NCI-H2029 (cell line): ENCODE data around the gene FNDC3B.
A peak's percentile ranks its signal among the peaks of the same experiment; 100 is the strongest.

Experiments used
- DNase-seq: peaks from one replicate; lab custom pipeline; 2025; lab: John Stamatoyannopoulos, UW

Gene FNDC3B

DNA sequence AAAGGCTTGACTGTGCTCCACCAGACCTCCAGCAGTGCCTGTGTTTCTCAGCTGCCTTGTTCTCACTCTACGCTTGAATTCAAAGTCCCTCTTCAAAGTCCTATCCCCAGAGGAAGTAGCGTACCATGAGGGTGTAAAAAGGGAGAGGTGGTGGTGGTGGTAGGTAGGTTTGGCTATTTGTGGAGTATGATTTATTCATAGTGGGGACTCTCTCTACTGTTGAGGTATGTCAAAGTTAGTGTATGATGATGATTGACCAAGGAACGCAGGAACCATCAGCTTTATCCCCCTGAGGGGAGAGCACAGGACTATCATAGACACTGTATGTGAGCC lies 271.0 kb downstream of the FNDC3B start:
- no peak for DNase-seq

DNA sequence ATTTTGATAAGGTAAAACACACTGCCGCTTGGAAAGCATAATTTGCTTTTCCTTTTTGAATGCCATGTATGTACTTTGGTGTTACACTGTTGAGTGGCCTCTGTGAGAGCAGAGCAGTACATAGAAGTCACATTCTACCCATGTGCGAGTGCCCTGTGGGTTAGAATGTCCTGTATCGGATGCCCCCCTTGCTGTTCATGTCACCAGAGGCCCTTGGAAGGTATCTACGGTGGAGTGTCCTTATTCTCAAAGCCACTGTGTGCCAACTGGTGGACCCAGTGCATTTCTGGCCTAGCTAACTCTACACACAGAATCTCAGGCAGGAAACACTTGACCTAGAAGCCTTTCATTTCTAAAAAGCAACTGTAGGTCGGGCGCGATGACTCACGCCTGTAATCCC lies 271.8 kb downstream of the FNDC3B start:
- DNase-seq: no peak

- DNase-seq: no peak
Observed at GRCh38 chr3:172312001-172312400, 272.6 kb downstream of the FNDC3B start.

- no peak for DNase-seq
Observed at GRCh38 chr3:172312711-172313110, 273.3 kb downstream of the FNDC3B start.

DNA sequence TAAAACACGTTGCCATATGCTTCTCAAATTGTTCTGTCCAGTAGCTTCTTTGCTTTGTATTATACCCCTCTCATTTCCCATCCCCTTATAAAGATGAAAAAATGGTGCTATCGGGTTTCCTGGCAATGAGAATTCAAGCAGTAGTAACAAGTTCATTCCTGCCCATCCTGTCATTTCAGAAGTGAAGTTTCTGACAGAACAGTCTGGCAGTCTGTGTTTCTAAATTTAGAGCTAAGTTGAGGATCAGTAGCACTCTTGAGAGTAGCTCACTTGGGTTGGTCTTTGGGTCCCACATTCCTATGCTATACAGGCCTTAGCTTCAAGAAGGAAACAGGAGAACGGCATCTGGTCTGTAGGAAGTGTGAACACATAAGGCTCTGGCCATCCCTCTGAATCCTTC lies 274.3 kb downstream of the FNDC3B start:
- peak; percentile 7 for DNase-seq

- no peak for DNase-seq
Observed at GRCh38 chr3:172314591-172315160, 275.3 kb downstream of the FNDC3B start.

- peak; percentile 42 for DNase-seq
Observed at GRCh38 chr3:172315401-172316091, 276.2 kb downstream of the FNDC3B start.

DNA sequence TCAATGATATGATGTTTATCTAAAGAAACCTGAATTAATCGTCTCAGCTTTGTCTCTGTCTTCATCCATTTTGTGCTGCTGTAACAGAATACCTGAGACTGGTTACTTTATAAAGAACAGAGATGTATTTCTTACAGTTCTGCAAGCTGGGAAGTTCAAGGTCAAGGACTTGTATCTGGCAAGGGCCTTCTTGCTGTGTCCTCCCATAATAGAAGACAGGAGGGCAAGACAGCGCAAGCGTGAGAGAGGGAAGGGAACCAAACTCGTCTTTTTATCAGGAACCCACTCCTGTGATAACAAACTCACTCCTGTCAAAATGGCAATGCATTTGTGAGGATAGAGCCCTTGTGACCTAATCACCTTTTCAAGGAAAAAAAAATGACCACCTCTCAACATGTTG lies 277.4 kb downstream of the FNDC3B start:
- no peak for DNase-seq

DNA sequence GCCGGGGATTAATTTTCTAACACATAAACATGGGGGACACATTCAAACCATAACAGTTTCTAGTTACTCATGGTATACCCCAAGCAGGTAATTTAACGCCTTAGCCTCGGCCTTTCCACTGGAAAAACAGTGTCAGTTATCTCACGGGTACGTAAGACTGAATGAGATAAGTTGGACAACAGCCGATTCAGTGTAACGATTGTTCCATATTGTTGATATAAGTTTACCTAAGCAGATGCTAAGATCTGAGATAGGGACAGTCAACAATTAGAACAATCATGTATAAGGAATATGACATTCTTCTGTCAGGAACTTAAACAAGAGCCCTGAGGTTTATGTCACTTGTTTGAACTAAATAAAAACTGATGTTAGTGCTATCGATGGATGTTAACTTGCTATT lies 278.1 kb downstream of the FNDC3B start:
- no peak for DNase-seq

DNA sequence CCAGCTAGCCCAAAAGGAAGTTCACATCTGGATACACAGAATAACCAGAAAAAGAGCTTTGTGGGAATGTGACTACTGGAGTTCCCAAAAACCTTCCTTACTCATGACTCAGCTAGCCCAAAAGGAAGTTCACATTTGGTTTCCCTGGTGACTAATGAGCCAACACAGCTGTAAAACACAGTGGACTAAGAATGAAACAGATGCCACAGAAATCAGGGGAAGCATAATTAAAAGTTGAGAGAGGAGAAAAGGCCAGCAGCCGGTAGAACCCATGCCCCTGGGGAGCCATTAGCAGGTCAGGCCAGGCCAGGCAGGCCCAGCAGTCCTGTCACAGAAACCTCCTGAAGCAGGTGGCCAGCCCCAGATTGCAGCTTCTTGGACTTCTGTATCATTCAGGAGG lies 278.6 kb downstream of the FNDC3B start:
- no peak for DNase-seq

DNA sequence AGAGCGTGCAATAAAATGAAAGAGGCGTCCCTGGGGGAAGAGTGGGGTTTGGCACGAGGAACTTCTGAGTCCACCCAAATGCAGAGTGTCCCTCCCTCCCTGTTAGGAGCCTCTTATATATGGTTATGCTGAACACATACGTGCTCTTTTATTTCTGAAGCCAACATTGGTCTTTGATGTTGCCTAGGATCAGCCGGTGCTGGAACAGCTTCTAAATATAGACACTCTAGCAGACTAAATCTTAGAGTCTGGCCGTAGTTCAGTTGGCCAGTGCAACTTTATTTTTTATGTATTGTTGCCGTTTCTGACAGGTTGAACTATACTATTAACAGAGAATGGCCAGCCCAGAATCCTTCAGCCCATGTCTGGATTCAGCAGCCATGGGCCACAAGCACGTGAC lies 280.2 kb downstream of the FNDC3B start:
- DNase-seq: no peak

- no peak for DNase-seq
Observed at GRCh38 chr3:172320468-172320867, 281.1 kb downstream of the FNDC3B start.

DNA sequence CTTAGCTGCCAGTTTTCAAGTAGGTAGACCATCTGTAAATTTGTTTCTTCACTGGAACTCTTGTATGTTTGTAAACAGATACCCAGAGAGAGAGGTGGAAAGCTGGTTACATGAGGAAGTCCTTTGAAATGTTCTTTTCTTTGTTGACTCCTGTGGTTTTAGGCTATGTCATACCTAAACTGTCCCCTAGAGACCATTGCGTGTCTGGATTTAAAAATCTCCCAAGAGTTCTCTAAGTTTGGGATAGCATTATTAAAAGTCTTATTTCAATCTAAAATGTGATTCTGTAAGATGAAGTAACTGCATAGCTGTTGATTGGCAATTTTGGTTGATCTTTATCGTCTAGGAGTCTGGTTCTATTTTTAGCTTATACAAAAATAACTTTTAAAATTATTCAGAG lies 281.7 kb downstream of the FNDC3B start:
- no peak for DNase-seq

DNA sequence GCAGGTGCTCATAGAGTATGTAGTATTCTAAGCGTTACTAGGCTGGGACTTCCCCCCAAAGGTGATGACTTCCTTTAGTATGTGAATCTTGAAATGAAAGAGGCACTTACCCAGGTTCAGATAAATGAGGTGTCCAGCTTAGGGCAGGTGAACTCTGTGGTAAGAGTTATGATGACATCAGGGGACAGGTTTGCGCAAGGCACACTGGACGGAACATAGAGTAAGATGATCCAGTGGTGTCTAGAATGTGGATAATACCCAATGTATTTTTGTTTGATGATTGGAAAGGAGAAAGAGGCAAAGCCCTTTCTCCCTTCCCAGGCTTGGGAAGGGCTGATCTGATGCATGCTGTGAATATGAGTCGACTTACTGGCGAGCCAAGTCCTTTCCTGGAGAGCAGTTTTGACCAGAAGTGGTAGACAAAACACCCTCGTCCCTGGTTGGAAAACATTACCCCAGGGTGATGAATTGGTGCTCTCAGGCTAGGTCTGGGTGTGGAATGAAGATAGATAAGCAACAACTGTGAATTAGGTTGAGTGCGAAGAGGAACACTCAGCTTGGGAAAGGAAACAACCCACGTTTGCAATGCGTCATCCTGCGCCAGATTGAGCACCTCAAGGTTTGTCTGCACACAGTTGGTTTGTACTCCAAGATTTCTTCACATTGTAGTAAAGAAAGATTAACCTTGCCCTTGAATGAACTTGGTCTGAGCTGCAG lies 284.7 kb downstream of the FNDC3B start:
- DNase-seq: no peak

GRCh38 chr3:172324611-172325203 lies 285.3 kb downstream of the FNDC3B start:
- no peak for DNase-seq

DNA sequence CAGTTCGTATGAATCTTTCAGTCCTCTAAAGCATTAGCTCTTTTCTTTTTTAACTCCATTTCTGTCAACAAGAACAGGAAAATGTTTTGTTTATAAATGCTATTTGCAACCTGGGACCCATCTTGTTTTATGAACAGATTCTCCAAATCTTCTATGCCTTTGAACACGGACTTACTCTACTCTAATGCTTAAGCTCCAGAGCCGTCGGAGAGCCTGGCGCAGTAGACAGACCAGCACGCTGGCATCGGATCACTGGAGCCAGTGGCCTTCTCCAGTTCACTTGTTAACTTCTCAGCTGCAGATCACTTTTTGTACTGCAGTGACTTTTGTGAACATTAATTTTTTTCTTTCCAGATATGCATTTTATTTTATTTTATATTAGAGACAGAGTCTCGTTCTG lies 286.1 kb downstream of the FNDC3B start:
- DNase-seq: no peak

DNA sequence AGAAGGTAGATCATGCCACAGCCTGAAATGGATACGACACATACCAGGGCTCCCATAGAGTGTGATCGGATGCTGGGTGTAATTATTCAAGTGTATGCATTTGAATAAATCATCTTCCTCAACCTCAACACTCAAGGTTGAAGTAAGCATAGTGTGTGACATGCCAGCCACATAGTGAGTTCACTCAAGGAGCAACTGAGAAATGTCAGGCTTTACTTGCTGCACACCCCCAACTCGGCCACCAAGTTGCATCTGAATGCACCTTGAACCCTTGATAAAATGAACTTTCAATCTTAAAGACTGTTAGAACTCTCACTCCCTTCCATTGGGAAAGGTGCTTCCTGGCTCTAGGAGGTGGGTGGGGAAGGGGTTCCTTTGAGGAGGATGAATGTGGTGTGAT lies 287.6 kb downstream of the FNDC3B start:
- no peak for DNase-seq

DNA sequence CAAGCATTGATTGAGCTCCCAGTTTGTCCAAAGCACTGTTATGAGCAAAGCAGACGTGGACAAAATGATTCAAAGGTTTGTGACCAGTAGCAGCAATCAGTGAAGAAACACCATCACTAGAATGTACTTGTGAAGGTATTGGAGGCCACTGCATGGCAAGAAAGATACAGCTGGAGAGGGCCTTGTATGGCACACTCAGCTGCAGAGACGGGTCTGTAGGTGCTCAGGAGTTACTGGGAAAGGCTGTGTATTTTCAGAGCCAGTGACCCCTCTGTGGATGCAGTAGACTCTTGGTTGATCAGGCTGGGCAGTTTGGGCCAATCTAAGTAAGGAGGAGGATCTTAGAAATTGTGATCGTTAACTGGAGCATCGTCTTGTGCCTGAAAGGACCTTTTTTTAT lies 288.9 kb downstream of the FNDC3B start:
- no peak for DNase-seq

DNA sequence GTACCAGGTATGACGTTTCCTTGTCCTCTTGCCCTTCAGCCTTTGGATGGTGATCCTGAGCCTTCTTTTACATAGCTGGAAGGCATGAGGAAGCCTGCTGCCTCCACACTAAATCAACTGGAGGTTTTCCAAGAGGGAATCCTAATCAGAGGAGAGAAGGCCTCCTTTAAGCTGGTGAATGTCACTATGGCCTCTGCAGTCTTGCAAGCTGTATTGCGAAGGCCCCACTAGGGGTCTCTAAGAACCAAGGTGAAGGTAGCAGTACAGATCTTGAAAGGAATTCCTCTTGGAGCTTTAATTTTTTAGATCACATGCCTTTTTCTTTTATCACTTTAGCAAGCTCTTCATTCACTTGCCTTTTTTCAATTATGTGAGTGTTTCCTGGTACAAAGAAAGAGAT lies 289.7 kb downstream of the FNDC3B start:
- DNase-seq: no peak

DNA sequence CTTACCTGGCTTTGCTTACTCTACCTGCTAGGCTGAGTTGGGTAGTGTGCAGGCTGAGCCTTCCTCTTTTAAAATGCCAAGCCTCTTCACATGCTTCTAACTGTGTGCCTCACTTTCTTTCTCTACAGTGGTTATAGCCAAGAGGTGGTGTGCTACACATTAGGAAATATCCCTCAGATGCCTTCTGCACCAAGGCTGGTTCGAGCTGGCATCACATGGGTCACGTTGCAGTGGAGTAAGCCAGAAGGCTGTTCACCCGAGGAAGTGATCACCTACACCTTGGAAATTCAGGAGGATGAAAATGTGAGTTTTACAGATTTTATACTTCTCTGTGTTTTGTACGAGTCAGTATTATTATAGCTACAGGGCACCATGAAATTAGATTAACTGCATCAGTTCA lies 291.0 kb downstream of the FNDC3B start:
- no peak for DNase-seq

DNA sequence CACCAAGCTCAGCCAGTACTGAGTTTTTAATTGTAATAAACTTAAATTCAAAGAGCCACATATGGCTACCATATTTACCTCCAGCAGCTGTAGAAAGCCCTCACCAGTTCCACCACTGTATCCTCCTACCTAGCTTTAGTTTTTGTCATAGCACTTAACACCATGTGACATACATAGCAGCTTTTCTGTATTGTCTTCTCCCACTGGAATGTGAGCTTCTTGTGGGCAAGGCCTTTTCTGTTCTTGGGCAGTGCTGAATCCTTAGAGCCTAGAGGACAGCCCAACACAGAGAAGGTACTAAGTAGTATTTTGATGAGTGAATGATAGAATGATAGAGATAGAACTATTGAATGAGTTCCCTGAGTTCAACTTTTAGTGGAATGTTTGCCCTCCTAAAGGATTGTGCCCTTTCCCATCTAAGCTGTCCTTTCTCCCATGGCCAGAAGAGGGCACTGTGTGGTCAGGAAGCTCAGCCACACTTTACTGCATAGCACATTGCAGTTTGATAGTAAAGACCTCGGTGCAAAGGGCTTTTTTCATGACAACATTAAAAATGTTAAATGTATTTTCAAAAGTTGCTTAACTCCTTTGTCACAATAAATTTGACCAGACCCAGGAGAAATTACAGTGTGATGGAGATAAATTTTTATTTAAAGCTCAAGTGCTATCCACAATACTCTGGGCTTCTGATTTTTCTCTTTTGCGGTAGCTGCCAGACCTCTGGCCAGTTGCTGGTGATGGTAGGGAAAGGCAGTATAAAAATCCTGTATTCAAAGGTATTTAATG lies 293.1 kb downstream of the FNDC3B start:
- DNase-seq: peak; percentile 24

DNA sequence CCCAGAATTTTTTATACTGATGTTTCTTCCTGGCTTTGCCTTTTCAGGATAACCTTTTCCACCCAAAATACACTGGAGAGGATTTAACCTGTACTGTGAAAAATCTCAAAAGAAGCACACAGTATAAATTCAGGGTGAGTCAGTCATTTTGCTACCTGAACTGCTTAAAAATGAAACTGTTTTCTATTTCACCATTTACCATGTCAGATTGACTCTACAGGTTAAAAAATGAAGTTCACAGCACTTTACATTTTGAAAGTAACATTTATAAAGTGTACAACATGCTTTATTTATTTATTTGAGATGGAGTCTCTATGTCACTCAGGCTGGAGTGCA lies 293.6 kb downstream of the FNDC3B start:
- DNase-seq: no peak
